ENCODE measurements around the gene APCDD1L. TPM values are rescaled to one million over a fixed set of nuclear protein-coding genes. Genes with fewer than 3 reads are reported as not detected.

APCDD1L gene
- total and polyA plus RNA-seq, 2 of the 8 experiments (the other 6 are each of a cell fraction or from before 2014, with no cell fraction given) = 0.83 to 3.1 TPM

DNA sequence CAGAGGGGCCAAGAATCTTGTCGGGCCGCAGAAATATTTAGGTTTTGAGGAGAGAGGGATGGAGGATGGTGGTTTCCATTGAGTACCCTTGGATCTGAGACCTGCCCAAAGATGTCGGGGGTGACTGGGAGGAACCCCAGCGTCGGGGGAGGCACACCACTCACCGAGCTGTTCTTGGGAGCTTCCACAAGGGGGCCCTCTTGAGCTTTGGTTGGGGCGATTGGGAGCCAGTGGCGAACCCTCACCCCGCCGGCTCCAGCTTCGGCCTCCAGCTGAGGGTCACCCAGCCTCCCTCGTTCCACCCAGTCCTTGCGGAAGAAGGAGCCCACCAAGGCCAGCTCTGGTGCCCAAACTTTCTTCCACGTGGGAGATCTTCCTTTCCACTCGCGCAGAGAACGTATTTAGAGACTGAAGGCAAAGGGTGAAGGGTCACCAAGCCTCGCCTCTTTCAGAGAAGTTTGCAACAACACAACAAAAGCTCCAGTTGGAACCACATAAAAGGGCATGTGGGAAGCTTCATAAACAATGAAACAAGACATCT lies 33.6 kb downstream of the APCDD1L start (continued):
- TF ChIP-seq E2F6 (IDR thresholded peaks at IDR 0.05) (0 out of 2 replicates have a peak, but pooled peaks have one; percentile 26), POLR2A (IDR thresholded peaks at IDR 0.05; ENCODE audit: control extremely low read depth in 1 of 2, low read depth in 2 of 2, low read length in 2 of 2) (no peak)
